HL-60 (cell line): ENCODE data around the gene ANAPC13.

Experiments
- DNase-seq, 2 experiments: peaks; one replicate each; pipeline ENCODE4 v3.0.0-alpha.2; 2010 to 2020; ENCODE audit warnings: low read depth in 1 of 2, low spot score in 1 of 2
- H3K27ac ChIP-seq: fragments of 250-450 bp; sonication (Bioruptor Pico); replicated peaks from 2 replicates; pipeline ENCODE4 v1.5.1; 2020; ENCODE audit warnings: mild to moderate bottlenecking, moderate library complexity
- H3K27me3 ChIP-seq: fragments of 250-450 bp; sonication (Bioruptor Pico); 2 replicates; pipeline ENCODE4 v1.5.1; 2021; ENCODE audit warnings: mild to moderate bottlenecking, moderate library complexity; ENCODE audit not compliant: insufficient read depth, poor library complexity, severe bottlenecking
- H3K4me3 ChIP-seq: replicated peaks from 2 replicates; pipeline ENCODE4 v1.5.1; 2011; ENCODE audit warnings: mild to moderate bottlenecking, control low read depth, low read length; ENCODE audit not compliant: insufficient read depth
- CTCF ChIP-seq: IDR thresholded peaks from one replicate; pipeline ENCODE4 v1.5.1; 2011; ENCODE audit warnings: low read length, control low read depth, inconsistent platforms; ENCODE audit not compliant: insufficient read depth
- GABPA ChIP-seq: IDR thresholded peaks from 2 replicates; pipeline ENCODE4 v1.6.1; 2012; ENCODE audit warnings: low read depth
- POLR2AphosphoS5 ChIP-seq: IDR thresholded peaks from 2 replicates; pipeline ENCODE4 v1.6.1; 2012; ENCODE audit warnings: low read depth
- REST ChIP-seq: IDR thresholded peaks from 2 replicates; pipeline ENCODE4 v1.6.1; 2012; ENCODE audit warnings: low read depth; ENCODE audit not compliant: insufficient replicate concordance
- SPI1 ChIP-seq: IDR thresholded peaks from 2 replicates; pipeline ENCODE4 v1.6.1; 2012; ENCODE audit warnings: low read depth, mild to moderate bottlenecking, borderline replicate concordance

The ANAPC13 gene

GRCh38 chr3:134480546-134480945 is 5.2 kb downstream of the ANAPC13 start:
- H3K4me3 ChIP-seq, result no peak overlapping the region
- no peak for TF ChIP-seq POLR2AphosphoS5
- no peaks in the 10 kb centered on the region for H3K27me3 ChIP-seq
- no peak overlapping the region for H3K27ac ChIP-seq
- DNase-seq, result no peak

GRCh38 chr3:134477938-134478337 is 7.8 kb downstream of the ANAPC13 start:
- Histone ChIP-seq H3K27me3 (no peaks in the 10 kb centered on the region), H3K4me3 (no peak overlapping the region), H3K27ac (no peak overlapping the region)
- no peak for DNase-seq
- TF ChIP-seq GABPA (no peak), CTCF (no peak), POLR2AphosphoS5 (no peak), SPI1 (no peak), REST (no peak)

GRCh38 chr3:134477002-134477401 is 8.8 kb downstream of the ANAPC13 start:
- Histone ChIP-seq H3K27ac (no peak overlapping the region), H3K4me3 (no peak overlapping the region), H3K27me3 (no peaks in the 10 kb centered on the region)
- no peak for TF ChIP-seq CTCF
- TF ChIP-seq REST, result no peak
- TF ChIP-seq SPI1, result no peak
- TF ChIP-seq POLR2AphosphoS5, result no peak
- TF ChIP-seq GABPA, result no peak
- DNase-seq, result no peak

- DNase-seq, result no peak
- H3K4me3 ChIP-seq, result no peak overlapping the region
- H3K27ac ChIP-seq, result no peak overlapping the region
- H3K27me3 ChIP-seq, result no peaks in the 10 kb centered on the region
- TF ChIP-seq CTCF (no peak), GABPA (no peak), POLR2AphosphoS5 (no peak), REST (no peak), SPI1 (no peak)
These were observed 9.5 kb downstream of the ANAPC13 start for GRCh38 chr3:134476306-134476705.
